ENCODE measurements around the gene ZNF3.

DNA sequence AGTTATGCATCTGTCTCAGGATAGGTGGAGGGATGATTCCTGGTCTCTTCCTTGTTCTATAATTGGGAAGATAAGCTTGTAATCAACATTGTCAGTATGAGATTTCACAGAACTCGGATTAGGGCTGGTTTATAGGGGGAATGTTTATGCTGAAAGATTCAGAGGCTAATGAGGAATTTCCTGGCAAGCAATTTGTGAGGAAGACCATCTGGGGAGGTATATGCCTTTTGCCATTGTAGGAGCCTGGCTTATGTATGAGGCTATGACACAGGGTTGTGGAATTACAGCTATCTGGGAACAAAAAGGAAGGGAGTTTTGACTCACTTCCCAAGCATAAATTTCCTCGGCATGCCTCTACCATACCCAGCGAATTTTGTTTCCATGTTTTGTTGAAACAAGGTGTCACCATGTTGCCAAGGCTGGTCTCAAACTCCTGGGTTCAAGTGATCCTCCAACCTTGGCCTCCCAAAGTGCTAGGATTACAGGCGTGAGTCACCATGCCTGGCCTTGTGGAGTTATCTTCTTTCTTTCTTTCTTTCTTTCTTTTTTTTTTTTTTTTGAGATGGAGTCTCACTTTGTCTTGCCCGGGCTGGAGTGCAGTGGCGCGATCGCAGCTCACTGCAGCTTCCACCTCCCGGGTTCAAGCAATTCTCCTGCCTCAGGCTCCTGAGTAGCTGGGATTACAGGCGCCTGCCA is 5.7 kb upstream of the ZNF3 start:
- TF ChIP-seq POLR2A (IDR thresholded peaks at IDR 0.05; ENCODE audit: low read length) (no peak), GATA1 (IDR thresholded peaks at IDR 0.05; ENCODE audit: low read depth, low read length) (no peak)
